Fibroblast of the conjunctiva (primary cell): Measurements from ENCODE around the gene WNK2.
"Not testable (repeated sequence)": the region's sequence is repeated elsewhere in the genome, so short reads cannot be mapped to it uniquely, and the experiment has no call there.

Source experiments
- DNase-seq: peaks from one replicate; pipeline ENCODE4 v3.0.0-alpha.2; 2010; ENCODE audit warnings: low read depth

WNK2 gene

GRCh38 chr9:93338196-93338595 lies 154.3 kb downstream of the WNK2 start:
- not testable (repeated sequence) for DNase-seq

- DNase-seq = no peak
These were observed 156.2 kb downstream of the WNK2 start for GRCh38 chr9:93340091-93340490.

- DNase-seq = not testable (repeated sequence)
These were observed 157.9 kb downstream of the WNK2 start for GRCh38 chr9:93341820-93342219.

GRCh38 chr9:93342428-93342827 lies 158.5 kb downstream of the WNK2 start:
- not testable (repeated sequence) for DNase-seq

GRCh38 chr9:93343663-93344062 lies 159.7 kb downstream of the WNK2 start:
- no peak for DNase-seq

- DNase-seq = no peak
These were observed 161.8 kb downstream of the WNK2 start for GRCh38 chr9:93345643-93346230.

- DNase-seq = no peak
These were observed 162.5 kb downstream of the WNK2 start for GRCh38 chr9:93346231-93347112.

- not testable (repeated sequence) for DNase-seq
These were observed 163.5 kb downstream of the WNK2 start for GRCh38 chr9:93347371-93347975.

- DNase-seq = not testable (repeated sequence)
These were observed 169.7 kb downstream of the WNK2 start for GRCh38 chr9:93353413-93354310.

- no peak for DNase-seq
These were observed 170.5 kb downstream of the WNK2 start for GRCh38 chr9:93354451-93354850.

- no peak for DNase-seq
These were observed 171.9 kb downstream of the WNK2 start for GRCh38 chr9:93355827-93356226.

GRCh38 chr9:93357649-93358048 lies 173.7 kb downstream of the WNK2 start:
- DNase-seq = no peak

- DNase-seq = not testable (repeated sequence)
These were observed 176.0 kb downstream of the WNK2 start for GRCh38 chr9:93359907-93360306.

- DNase-seq = no peak
These were observed 178.1 kb downstream of the WNK2 start for GRCh38 chr9:93361995-93362394.

- DNase-seq = no peak
These were observed 180.9 kb downstream of the WNK2 start for GRCh38 chr9:93364734-93365426.

- DNase-seq = no peak
These were observed 181.6 kb downstream of the WNK2 start for GRCh38 chr9:93365427-93366118.

GRCh38 chr9:93366119-93366447 lies 182.1 kb downstream of the WNK2 start:
- DNase-seq = no peak

- DNase-seq = not testable (repeated sequence)
These were observed 182.5 kb downstream of the WNK2 start for GRCh38 chr9:93366486-93366885.

GRCh38 chr9:93368437-93368836 lies 184.5 kb downstream of the WNK2 start:
- no peak for DNase-seq

GRCh38 chr9:93369686-93370085 lies 185.7 kb downstream of the WNK2 start:
- DNase-seq = no peak
